ENCODE results near the gene RANBP10. TPM values are rescaled to one million over a fixed set of nuclear protein-coding genes. Genes with fewer than 3 reads are reported as not detected.

Gene RANBP10
- total RNA-seq, 4 donors from 2014 or later: 5.8 to 12.2 (median 8.6) TPM

GRCh38 chr16:67844497-67844896 is 38.1 kb upstream of the RANBP10 start:
- Histone ChIP-seq H3K4me1 (peaks cover 54 to 71% (median 67%) of the 10 kb centered on the region in 4 donors), H3K4me3 (peak overlapping the region; percentile 12 to 94 (median 52))
- TF ChIP-seq CTCF (IDR thresholded peaks at IDR 0.05) (peak in 1 of 3 experiments; percentile 41), POLR2AphosphoS5 (IDR thresholded peaks at IDR 0.05) (peak; percentile 18 to 44), POLR2A (IDR thresholded peaks at IDR 0.05; ENCODE audit: low read depth) (no peak), EP300 (IDR thresholded peaks at IDR 0.05) (no peak)

GRCh38 chr16:67843343-67843765 is 37.0 kb upstream of the RANBP10 start:
- Histone ChIP-seq H3K4me3 (peak overlapping the region; percentile 86 to 94 (median 90)), H3K9me3 (no peaks in the 10 kb centered on the region), H3K4me1 (peaks cover 45 to 59% (median 56%) of the 10 kb centered on the region in 4 donors), H3K36me3 (no peaks in the 10 kb centered on the region), H3K27me3 (no peaks in the 10 kb centered on the region), H3K27ac (replicated peaks in 1 of 4) (peak overlapping the region; percentile 98 to 99 (median 99))
- DNase-seq (ENCODE audit: extremely low spot score): no peak
- intact Hi-C loops (cut with DNase I): no loop called here
- TF ChIP-seq CTCF (IDR thresholded peaks at IDR 0.05): no peak
- TF ChIP-seq POLR2AphosphoS5 (IDR thresholded peaks at IDR 0.05): no peak
- TF ChIP-seq EP300 (IDR thresholded peaks at IDR 0.05): no peak
- no peak for TF ChIP-seq POLR2A (IDR thresholded peaks at IDR 0.05; ENCODE audit: low read depth)
- 5% methylated on average over 7 of the region's 11 CpGs for WGBS

More at GRCh38 chr16:67844497-67844896, 38.1 kb upstream of the RANBP10 start:
- H3K36me3 ChIP-seq: no peaks in the 10 kb centered on the region
- 54% methylated on average over 4 of the region's 4 CpGs for WGBS
- no peak for DNase-seq (ENCODE audit: extremely low spot score)
- no peaks in the 10 kb centered on the region for H3K9me3 ChIP-seq
- H3K27me3 ChIP-seq: no peaks in the 10 kb centered on the region
- intact Hi-C loops (cut with DNase I): no loop called here
- peak overlapping the region; percentile 98 to 99 (median 99) for H3K27ac ChIP-seq (replicated peaks in 1 of 4)

GRCh38 chr16:67842509-67843342 is 36.4 kb upstream of the RANBP10 start:
- Histone ChIP-seq H3K27ac (replicated peaks in 1 of 4) (peak overlapping the region; percentile 98 to 99 (median 99)), H3K36me3 (no peaks in the 10 kb centered on the region), H3K4me1 (peaks cover 39 to 53% (median 50%) of the 10 kb centered on the region in 4 donors), H3K27me3 (no peaks in the 10 kb centered on the region), H3K4me3 (peak overlapping the region; percentile 86 to 94 (median 90)), H3K9me3 (no peaks in the 10 kb centered on the region)
- DNase-seq (ENCODE audit: extremely low spot score): no peak
- TF ChIP-seq CTCF (IDR thresholded peaks at IDR 0.05): peak in 1 of 3 experiments; percentile 36
- no peak for TF ChIP-seq POLR2A (IDR thresholded peaks at IDR 0.05; ENCODE audit: low read depth)
- WGBS: under 1% methylated on average over 42 of the region's 67 CpGs
- intact Hi-C loops (cut with DNase I): no loop called here

GRCh38 chr16:67841816-67842508 is 35.6 kb upstream of the RANBP10 start, which contains the start of gene THAP11:
Gene THAP11, plus strand, starts transcription at chr16:67842320. Its CDS starts 235 bp downstream, at chr16:67842555.
- Histone ChIP-seq H3K4me3 (peak within 1 kb of the TSS; percentile 86 to 94 (median 90)), H3K36me3 (no peaks in the 10 kb centered on the region), H3K27ac (replicated peaks in 1 of 4) (peak within 1 kb of the TSS; percentile 98 to 99 (median 99)), H3K27me3 (no peaks in the 10 kb centered on the region), H3K4me1 (peaks cover 38 to 48% (median 45%) of the 10 kb centered on the region in 4 donors), H3K9me3 (no peaks in the 10 kb centered on the region)
- peak; percentile 87 to 93 (median 92) for TF ChIP-seq CTCF (IDR thresholded peaks at IDR 0.05)
- TF ChIP-seq EP300 (IDR thresholded peaks at IDR 0.05): no peak
- peak; percentile 81 to 86 for TF ChIP-seq POLR2AphosphoS5 (IDR thresholded peaks at IDR 0.05)
- TF ChIP-seq POLR2A (IDR thresholded peaks at IDR 0.05; ENCODE audit: low read depth): peak; percentile 32
- WGBS: 0% methylated on average over 10 of the region's 83 CpGs
- peak; percentile 98 for DNase-seq (ENCODE audit: extremely low spot score)
- intact Hi-C loops (cut with DNase I): no loop called here
